ENCODE results near the gene LRRC10B.

LRRC10B gene

GRCh38 chr11:61531044-61531443 lies 22.5 kb downstream of the LRRC10B start:
- no peak for DNase-seq (ENCODE audit: low read depth)

- DNase-seq (ENCODE audit: low read depth) = no peak
Measured at GRCh38 chr11:61532134-61533038, 23.8 kb downstream of the LRRC10B start.

GRCh38 chr11:61533039-61533375 lies 24.5 kb downstream of the LRRC10B start:
- DNase-seq (ENCODE audit: low read depth) = no peak

GRCh38 chr11:61533401-61533800 lies 24.9 kb downstream of the LRRC10B start:
- DNase-seq (ENCODE audit: low read depth) = no peak

GRCh38 chr11:61534025-61534932 lies 25.7 kb downstream of the LRRC10B start:
- DNase-seq (ENCODE audit: low read depth) = no peak

- DNase-seq (ENCODE audit: low read depth) = no peak
Measured at GRCh38 chr11:61534933-61535839, 26.6 kb downstream of the LRRC10B start.

GRCh38 chr11:61535998-61536675 lies 27.6 kb downstream of the LRRC10B start:
- DNase-seq (ENCODE audit: low read depth) = no peak

GRCh38 chr11:61536676-61537270 lies 28.2 kb downstream of the LRRC10B start:
- DNase-seq (ENCODE audit: low read depth) = no peak

- DNase-seq (ENCODE audit: low read depth) = no peak
Measured at GRCh38 chr11:61537326-61537725, 28.8 kb downstream of the LRRC10B start.

- no peak for DNase-seq (ENCODE audit: low read depth)
Measured at GRCh38 chr11:61538636-61538961, 30.1 kb downstream of the LRRC10B start.

- no peak for DNase-seq (ENCODE audit: low read depth)
Measured at GRCh38 chr11:61539006-61539405, 30.5 kb downstream of the LRRC10B start.

- DNase-seq (ENCODE audit: low read depth) = no peak
Measured at GRCh38 chr11:61539831-61540357, 31.3 kb downstream of the LRRC10B start.

- DNase-seq (ENCODE audit: low read depth) = no peak
Measured at GRCh38 chr11:61540528-61540927, 32.0 kb downstream of the LRRC10B start.

- no peak for DNase-seq (ENCODE audit: low read depth)
Measured at GRCh38 chr11:61541598-61541997, 33.0 kb downstream of the LRRC10B start.

- no peak for DNase-seq (ENCODE audit: low read depth)
Measured at GRCh38 chr11:61542024-61542461, 33.5 kb downstream of the LRRC10B start.

- no peak for DNase-seq (ENCODE audit: low read depth)
Measured at GRCh38 chr11:61542705-61543104, 34.2 kb downstream of the LRRC10B start.

GRCh38 chr11:61543606-61544306 lies 35.2 kb downstream of the LRRC10B start:
- peak; percentile 10 for DNase-seq (ENCODE audit: low read depth)

- no peak for DNase-seq (ENCODE audit: low read depth)
Measured at GRCh38 chr11:61544466-61544865, 35.9 kb downstream of the LRRC10B start.

- peak; percentile 7 for DNase-seq (ENCODE audit: low read depth)
Measured at GRCh38 chr11:61545341-61545740, 36.8 kb downstream of the LRRC10B start.

- no peak for DNase-seq (ENCODE audit: low read depth)
Measured at GRCh38 chr11:61545921-61546320, 37.4 kb downstream of the LRRC10B start.
